ENCODE measurements around the gene THOC2.
"Not testable (repeated sequence)": the region's sequence is repeated elsewhere in the genome, so short reads cannot be mapped to it uniquely, and the experiment has no call there.

Gene THOC2

DNA sequence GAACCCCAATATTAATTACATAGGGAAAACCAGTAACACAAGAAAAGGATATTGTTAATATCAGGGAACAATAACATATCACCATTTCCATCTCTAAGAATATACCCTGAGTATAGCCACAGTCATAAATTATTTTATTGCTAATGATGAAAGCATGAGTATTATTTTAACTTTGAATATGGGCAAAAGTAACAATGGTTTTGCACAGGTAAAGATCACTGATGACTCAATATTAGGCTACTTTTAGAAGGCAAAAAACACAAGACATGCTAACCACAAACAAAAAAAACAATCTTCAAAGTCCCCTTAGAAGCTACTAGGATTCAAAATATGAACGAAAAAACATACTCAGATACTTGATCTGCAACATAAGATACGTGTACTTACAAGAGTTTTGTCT, 36.5 kb downstream of the THOC2 start:
- H3K36me3 ChIP-seq (ENCODE audit: control insufficient read depth, insufficient read depth, low read length): no peaks in the 10 kb centered on the region

GRCh38 chrX:123695242-123695641, 37.6 kb downstream of the THOC2 start:
- no peaks in the 10 kb centered on the region for H3K27me3 ChIP-seq (ENCODE audit: control insufficient read depth, insufficient read depth, low read length)
- H3K36me3 ChIP-seq (ENCODE audit: control insufficient read depth, insufficient read depth, low read length): no peaks in the 10 kb centered on the region
- no peaks in the 10 kb centered on the region for H3K9me3 ChIP-seq (ENCODE audit: control insufficient read depth, insufficient read depth, low read length)
- H3K4me3 ChIP-seq (ENCODE audit: low read depth, low read length): no peak overlapping the region
- H3K4me1 ChIP-seq (ENCODE audit: control insufficient read depth, insufficient read depth, low read length): no peaks in the 10 kb centered on the region
- no peak overlapping the region for H3K9ac ChIP-seq (ENCODE audit: low read depth, low read length)

More for the DNA sequence above, 36.5 kb downstream of the THOC2 start:
- Histone ChIP-seq H3K4me3 (ENCODE audit: low read depth, low read length) (no peak overlapping the region), H3K27me3 (ENCODE audit: control insufficient read depth, insufficient read depth, low read length) (no peaks in the 10 kb centered on the region), H3K9ac (ENCODE audit: low read depth, low read length) (no peak overlapping the region), H3K9me3 (ENCODE audit: control insufficient read depth, insufficient read depth, low read length) (no peaks in the 10 kb centered on the region), H3K4me1 (ENCODE audit: control insufficient read depth, insufficient read depth, low read length) (no peaks in the 10 kb centered on the region)

GRCh38 chrX:123691776-123692175, 41.1 kb downstream of the THOC2 start:
- no peaks in the 10 kb centered on the region for H3K36me3 ChIP-seq (ENCODE audit: control insufficient read depth, insufficient read depth, low read length)

DNA sequence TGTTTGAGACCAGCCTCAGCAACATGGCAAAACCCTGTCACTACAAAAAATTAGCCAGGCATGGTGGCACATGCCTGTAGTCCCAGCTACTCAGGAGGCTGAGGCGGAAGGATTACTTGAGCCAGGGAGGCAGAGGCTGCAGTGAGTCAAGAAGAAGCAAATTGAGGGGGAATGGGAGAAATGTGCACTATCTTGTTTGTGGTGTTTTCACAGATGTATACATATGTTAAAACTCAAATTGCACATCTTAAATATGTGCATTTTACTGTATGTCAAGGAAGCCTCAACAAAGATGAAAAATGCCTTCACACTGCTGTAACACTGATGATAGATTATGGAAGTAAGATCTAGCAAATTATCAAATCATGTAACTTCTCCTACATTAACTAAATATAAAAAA, 44.3 kb downstream of the THOC2 start:
- Histone ChIP-seq H3K4me1 (ENCODE audit: control insufficient read depth, insufficient read depth, low read length) (no peaks in the 10 kb centered on the region), H3K36me3 (ENCODE audit: control insufficient read depth, insufficient read depth, low read length) (no peaks in the 10 kb centered on the region), H3K4me3 (ENCODE audit: low read depth, low read length) (no peak overlapping the region), H3K9ac (ENCODE audit: low read depth, low read length) (no peak overlapping the region), H3K27me3 (ENCODE audit: control insufficient read depth, insufficient read depth, low read length) (no peaks in the 10 kb centered on the region), H3K9me3 (ENCODE audit: control insufficient read depth, insufficient read depth, low read length) (no peaks in the 10 kb centered on the region)

More at GRCh38 chrX:123691776-123692175, 41.1 kb downstream of the THOC2 start:
- no peak overlapping the region for H3K4me3 ChIP-seq (ENCODE audit: low read depth, low read length)
- H3K4me1 ChIP-seq (ENCODE audit: control insufficient read depth, insufficient read depth, low read length): no peaks in the 10 kb centered on the region
- no peaks in the 10 kb centered on the region for H3K27me3 ChIP-seq (ENCODE audit: control insufficient read depth, insufficient read depth, low read length)
- no peaks in the 10 kb centered on the region for H3K9me3 ChIP-seq (ENCODE audit: control insufficient read depth, insufficient read depth, low read length)
- no peak overlapping the region for H3K9ac ChIP-seq (ENCODE audit: low read depth, low read length)

- Histone ChIP-seq H3K27me3 (ENCODE audit: control insufficient read depth, insufficient read depth, low read length) (no peaks in the 10 kb centered on the region), H3K9me3 (ENCODE audit: control insufficient read depth, insufficient read depth, low read length) (no peaks in the 10 kb centered on the region), H3K36me3 (ENCODE audit: control insufficient read depth, insufficient read depth, low read length) (no peaks in the 10 kb centered on the region), H3K4me3 (ENCODE audit: low read depth, low read length) (no peak overlapping the region), H3K9ac (ENCODE audit: low read depth, low read length) (no peak overlapping the region), H3K4me1 (ENCODE audit: control insufficient read depth, insufficient read depth, low read length) (peaks cover 5% of the 10 kb centered on the region)
Measured at GRCh38 chrX:123685232-123685631, 47.6 kb downstream of the THOC2 start.

DNA sequence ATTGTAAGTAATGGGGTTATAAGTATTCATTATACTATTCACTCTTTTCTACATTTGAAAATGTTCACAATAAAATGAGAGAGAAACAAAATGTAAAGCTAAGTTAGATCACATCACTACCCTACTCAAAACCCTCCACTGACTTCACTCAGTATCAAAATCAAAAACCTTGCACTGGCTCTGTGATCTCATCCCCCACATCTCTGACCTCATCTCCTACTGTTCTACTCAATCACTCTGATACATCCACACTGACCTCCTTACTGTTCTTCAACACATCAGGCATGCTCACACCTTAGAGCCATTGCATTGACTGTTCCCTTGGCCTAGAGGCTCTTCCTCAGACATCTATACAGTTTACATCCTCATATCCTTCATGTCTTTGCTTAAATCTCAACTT, 50.7 kb downstream of the THOC2 start:
- Histone ChIP-seq H3K4me3 (ENCODE audit: low read depth, low read length) (no peak overlapping the region), H3K9ac (ENCODE audit: low read depth, low read length) (no peak overlapping the region), H3K27me3 (ENCODE audit: control insufficient read depth, insufficient read depth, low read length) (no peaks in the 10 kb centered on the region), H3K36me3 (ENCODE audit: control insufficient read depth, insufficient read depth, low read length) (no peaks in the 10 kb centered on the region), H3K4me1 (ENCODE audit: control insufficient read depth, insufficient read depth, low read length) (peaks cover 5% of the 10 kb centered on the region), H3K9me3 (ENCODE audit: control insufficient read depth, insufficient read depth, low read length) (no peaks in the 10 kb centered on the region)

DNA sequence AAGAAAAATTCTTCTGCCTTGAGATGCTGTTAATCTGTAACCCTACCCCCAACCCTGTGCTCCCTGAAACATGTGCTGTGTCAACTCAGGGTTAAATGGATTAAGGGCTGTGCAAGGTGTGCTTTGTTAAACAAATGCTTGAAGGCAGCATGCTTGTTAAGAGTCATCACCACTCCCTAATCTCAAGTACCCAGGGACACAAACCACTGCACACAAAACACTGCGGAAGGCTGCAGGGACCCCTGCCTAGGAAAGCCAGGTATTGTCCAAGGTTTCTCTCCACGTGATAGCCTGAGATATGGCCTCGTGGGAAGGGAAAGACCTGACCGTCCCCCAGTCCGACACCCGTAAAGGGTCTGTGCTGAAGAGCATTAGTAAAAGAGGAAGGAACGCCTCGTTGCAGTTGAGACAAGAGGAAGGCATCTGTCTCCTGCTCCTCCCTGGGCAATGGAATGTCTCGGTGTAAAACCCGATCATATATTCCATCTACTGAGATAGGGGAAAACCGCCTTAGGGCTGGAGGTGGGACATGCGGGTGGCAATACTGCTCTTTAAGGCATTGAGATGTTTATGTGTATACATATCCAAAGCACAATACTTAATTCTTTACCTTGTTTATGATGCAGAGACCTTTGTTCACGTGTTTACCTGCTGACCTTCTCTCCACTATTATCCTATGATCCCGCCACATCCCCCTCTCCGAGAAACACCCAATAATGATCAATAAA, 53.0 kb downstream of the THOC2 start:
- not testable (repeated sequence) for H3K4me1 ChIP-seq (ENCODE audit: control insufficient read depth, insufficient read depth, low read length); H3K27me3 ChIP-seq (ENCODE audit: control insufficient read depth, insufficient read depth, low read length); H3K9me3 ChIP-seq (ENCODE audit: control insufficient read depth, insufficient read depth, low read length); H3K4me3 ChIP-seq (ENCODE audit: low read depth, low read length); H3K9ac ChIP-seq (ENCODE audit: low read depth, low read length); H3K36me3 ChIP-seq (ENCODE audit: control insufficient read depth, insufficient read depth, low read length)

GRCh38 chrX:123675154-123675553, 57.7 kb downstream of the THOC2 start:
- H3K9ac ChIP-seq (ENCODE audit: low read depth, low read length): no peak overlapping the region
- no peaks in the 10 kb centered on the region for H3K4me1 ChIP-seq (ENCODE audit: control insufficient read depth, insufficient read depth, low read length)
- H3K9me3 ChIP-seq (ENCODE audit: control insufficient read depth, insufficient read depth, low read length): no peaks in the 10 kb centered on the region
- H3K36me3 ChIP-seq (ENCODE audit: control insufficient read depth, insufficient read depth, low read length): no peaks in the 10 kb centered on the region
- no peaks in the 10 kb centered on the region for H3K27me3 ChIP-seq (ENCODE audit: control insufficient read depth, insufficient read depth, low read length)
- no peak overlapping the region for H3K4me3 ChIP-seq (ENCODE audit: low read depth, low read length)

GRCh38 chrX:123673813-123674212, 59.0 kb downstream of the THOC2 start:
- Histone ChIP-seq H3K27me3 (ENCODE audit: control insufficient read depth, insufficient read depth, low read length) (no peaks in the 10 kb centered on the region), H3K4me3 (ENCODE audit: low read depth, low read length) (no peak overlapping the region), H3K9me3 (ENCODE audit: control insufficient read depth, insufficient read depth, low read length) (no peaks in the 10 kb centered on the region), H3K4me1 (ENCODE audit: control insufficient read depth, insufficient read depth, low read length) (no peaks in the 10 kb centered on the region), H3K9ac (ENCODE audit: low read depth, low read length) (no peak overlapping the region), H3K36me3 (ENCODE audit: control insufficient read depth, insufficient read depth, low read length) (no peaks in the 10 kb centered on the region)

DNA sequence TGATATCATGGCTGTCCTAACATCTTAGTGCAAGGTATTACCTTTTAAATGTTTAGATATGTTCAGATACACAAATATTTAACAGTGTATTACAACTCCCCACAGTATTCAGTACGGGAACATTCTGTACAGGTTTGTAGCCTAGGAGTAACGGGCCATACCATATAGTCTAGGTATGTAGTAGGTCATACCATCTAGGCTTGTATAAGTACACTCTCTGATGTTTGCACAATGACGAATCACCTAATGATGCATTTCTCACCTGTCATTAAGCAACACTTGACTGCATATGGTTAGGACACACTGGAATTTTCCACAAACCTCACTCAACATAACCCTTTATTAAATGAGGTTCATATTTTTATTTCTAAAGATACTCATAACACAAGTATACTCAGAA, 67.7 kb downstream of the THOC2 start:
- H3K4me1 ChIP-seq (ENCODE audit: control insufficient read depth, insufficient read depth, low read length): no peaks in the 10 kb centered on the region
- H3K9me3 ChIP-seq (ENCODE audit: control insufficient read depth, insufficient read depth, low read length): no peaks in the 10 kb centered on the region
- no peak overlapping the region for H3K9ac ChIP-seq (ENCODE audit: low read depth, low read length)
- no peak overlapping the region for H3K4me3 ChIP-seq (ENCODE audit: low read depth, low read length)
- no peaks in the 10 kb centered on the region for H3K36me3 ChIP-seq (ENCODE audit: control insufficient read depth, insufficient read depth, low read length)
- no peaks in the 10 kb centered on the region for H3K27me3 ChIP-seq (ENCODE audit: control insufficient read depth, insufficient read depth, low read length)

GRCh38 chrX:123664467-123665167, 68.2 kb downstream of the THOC2 start:
- H3K27me3 ChIP-seq (ENCODE audit: control insufficient read depth, insufficient read depth, low read length); H3K4me1 ChIP-seq (ENCODE audit: control insufficient read depth, insufficient read depth, low read length); H3K9ac ChIP-seq (ENCODE audit: low read depth, low read length); H3K36me3 ChIP-seq (ENCODE audit: control insufficient read depth, insufficient read depth, low read length); H3K4me3 ChIP-seq (ENCODE audit: low read depth, low read length); H3K9me3 ChIP-seq (ENCODE audit: control insufficient read depth, insufficient read depth, low read length): not testable (repeated sequence)

DNA sequence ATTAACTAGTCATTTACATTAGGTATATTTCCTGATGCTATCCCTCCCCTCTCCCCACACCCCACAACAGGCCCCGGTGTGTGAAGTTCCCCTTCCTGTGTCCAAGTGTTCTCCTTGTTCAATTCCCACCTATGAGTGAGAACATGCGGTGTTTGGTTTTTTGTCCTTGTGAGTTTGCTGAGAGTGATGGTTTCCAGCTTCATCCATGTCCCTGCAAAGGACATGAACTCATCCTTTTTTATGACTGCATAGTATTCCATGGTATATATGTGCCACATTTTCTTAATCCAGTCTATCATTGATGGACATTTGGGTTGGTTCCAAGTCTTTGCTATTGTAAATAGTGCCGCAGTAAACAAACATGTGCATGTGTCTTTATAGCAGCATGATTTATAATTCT, 69.1 kb downstream of the THOC2 start:
- not testable (repeated sequence) for H3K9me3 ChIP-seq (ENCODE audit: control insufficient read depth, insufficient read depth, low read length); H3K36me3 ChIP-seq (ENCODE audit: control insufficient read depth, insufficient read depth, low read length); H3K27me3 ChIP-seq (ENCODE audit: control insufficient read depth, insufficient read depth, low read length); H3K4me1 ChIP-seq (ENCODE audit: control insufficient read depth, insufficient read depth, low read length); H3K4me3 ChIP-seq (ENCODE audit: low read depth, low read length); H3K9ac ChIP-seq (ENCODE audit: low read depth, low read length)

Measured in iPS-15b (cell line).